Hippocampal formation (tissue), 2 donors: ENCODE measurements around the gene HAAO.

Source experiments
- DNase-seq, 2 donors: peaks; one replicate each; lab custom pipeline; 2025; lab: John Stamatoyannopoulos, UW

Gene HAAO

GRCh38 chr2:42813763-42814162 is 21.4 kb upstream of the HAAO start:
- DNase-seq: no peak

GRCh38 chr2:42812899-42813479 is 20.6 kb upstream of the HAAO start:
- peak in 1 of 2 donors; percentile 8 for DNase-seq

GRCh38 chr2:42810971-42811811 is 18.8 kb upstream of the HAAO start:
- peak; percentile 36 to 73 for DNase-seq

GRCh38 chr2:42810121-42810970 is 18.0 kb upstream of the HAAO start:
- DNase-seq: peak; percentile 88 to 93

GRCh38 chr2:42809819-42810120 is 17.4 kb upstream of the HAAO start:
- peak; percentile 86 to 91 for DNase-seq

- DNase-seq: no peak
Observed at GRCh38 chr2:42809131-42809818, 16.9 kb upstream of the HAAO start.

GRCh38 chr2:42808301-42808700 is 15.9 kb upstream of the HAAO start:
- DNase-seq: no peak

- DNase-seq: no peak
Observed at GRCh38 chr2:42806786-42807185, 14.4 kb upstream of the HAAO start.

- no peak for DNase-seq
Observed at GRCh38 chr2:42804891-42805290, 12.5 kb upstream of the HAAO start.

- no peak for DNase-seq
Observed at GRCh38 chr2:42804338-42804737, 12.0 kb upstream of the HAAO start.

GRCh38 chr2:42802150-42802549 is 9.8 kb upstream of the HAAO start:
- no peak for DNase-seq

- DNase-seq: no peak
Observed at GRCh38 chr2:42801381-42801780, 9.0 kb upstream of the HAAO start.

- DNase-seq: no peak
Observed at GRCh38 chr2:42800981-42801380, 8.6 kb upstream of the HAAO start.

GRCh38 chr2:42800461-42800962 is 8.1 kb upstream of the HAAO start:
- no peak for DNase-seq

GRCh38 chr2:42799881-42800280 is 7.5 kb upstream of the HAAO start:
- no peak for DNase-seq

GRCh38 chr2:42797281-42797680 is 4.9 kb upstream of the HAAO start:
- no peak for DNase-seq

- no peak for DNase-seq
Observed at GRCh38 chr2:42796427-42797248, 4.3 kb upstream of the HAAO start.

- no peak for DNase-seq
Observed at GRCh38 chr2:42795841-42796301, 3.5 kb upstream of the HAAO start.

- DNase-seq: no peak
Observed at GRCh38 chr2:42795275-42795674, 2.9 kb upstream of the HAAO start.

- DNase-seq: no peak
Observed at GRCh38 chr2:42794271-42795046, 2.1 kb upstream of the HAAO start.
